ENCODE data around the gene ARVCF.

DNA sequence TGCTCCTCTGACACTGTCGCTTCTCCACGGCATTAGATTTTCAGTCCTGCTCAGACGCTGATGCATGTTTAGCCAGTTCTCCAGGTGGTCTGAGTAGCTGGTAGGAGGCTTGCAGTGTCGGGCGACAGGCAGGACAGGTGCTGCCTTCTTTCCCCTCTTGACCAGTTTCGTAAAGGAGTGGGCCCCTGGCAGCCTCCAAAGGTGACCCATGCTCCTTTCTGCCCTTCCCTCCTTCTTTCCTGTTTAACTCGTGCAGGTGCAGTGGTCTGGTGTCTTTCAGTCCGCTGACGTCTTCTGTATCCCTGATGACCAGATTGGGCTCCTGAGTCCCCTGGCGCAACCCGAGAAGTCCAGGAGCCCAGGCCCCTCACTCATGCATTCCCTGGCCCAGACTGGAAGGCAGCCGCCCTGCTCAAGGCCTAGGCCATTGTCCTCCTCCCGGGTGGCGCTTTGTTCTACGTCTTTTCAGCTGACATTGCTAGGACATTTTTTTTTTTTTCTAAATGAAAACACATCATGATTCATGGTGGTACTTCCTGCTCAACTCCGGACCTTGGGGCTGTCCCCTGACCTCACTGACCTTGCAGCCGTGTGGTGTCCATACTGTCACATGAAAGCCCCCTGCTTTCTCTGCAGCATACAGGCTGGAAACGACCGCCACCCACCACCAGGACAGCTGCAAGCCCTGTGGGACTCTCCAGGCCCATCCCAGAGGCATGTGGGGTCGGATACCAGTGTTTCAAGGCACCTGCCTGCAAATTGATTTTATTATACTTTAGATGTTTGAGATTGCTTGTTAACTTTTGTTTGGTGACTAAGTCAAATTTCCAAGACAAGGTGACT lies 49.5 kb downstream of the ARVCF start:
- TF ChIP-seq, protein P1, sequence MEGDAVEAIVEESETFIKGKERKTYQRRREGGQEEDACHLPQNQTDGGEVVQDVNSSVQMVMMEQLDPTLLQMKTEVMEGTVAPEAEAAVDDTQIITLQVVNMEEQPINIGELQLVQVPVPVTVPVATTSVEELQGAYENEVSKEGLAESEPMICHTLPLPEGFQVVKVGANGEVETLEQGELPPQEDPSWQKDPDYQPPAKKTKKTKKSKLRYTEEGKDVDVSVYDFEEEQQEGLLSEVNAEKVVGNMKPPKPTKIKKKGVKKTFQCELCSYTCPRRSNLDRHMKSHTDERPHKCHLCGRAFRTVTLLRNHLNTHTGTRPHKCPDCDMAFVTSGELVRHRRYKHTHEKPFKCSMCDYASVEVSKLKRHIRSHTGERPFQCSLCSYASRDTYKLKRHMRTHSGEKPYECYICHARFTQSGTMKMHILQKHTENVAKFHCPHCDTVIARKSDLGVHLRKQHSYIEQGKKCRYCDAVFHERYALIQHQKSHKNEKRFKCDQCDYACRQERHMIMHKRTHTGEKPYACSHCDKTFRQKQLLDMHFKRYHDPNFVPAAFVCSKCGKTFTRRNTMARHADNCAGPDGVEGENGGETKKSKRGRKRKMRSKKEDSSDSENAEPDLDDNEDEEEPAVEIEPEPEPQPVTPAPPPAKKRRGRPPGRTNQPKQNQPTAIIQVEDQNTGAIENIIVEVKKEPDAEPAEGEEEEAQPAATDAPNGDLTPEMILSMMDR (IDR thresholded peaks at IDR 0.05): no peak
- TF ChIP-seq POLR2AphosphoS5 (IDR thresholded peaks at IDR 0.05): no peak
- no peak for TF ChIP-seq POLR2A (IDR thresholded peaks at IDR 0.05)
